Bone marrow (tissue), 2 donors: ENCODE results near the gene UBTFL1.
"Not testable (repeated sequence)": the region's sequence is repeated elsewhere in the genome, so short reads cannot be mapped to it uniquely, and the experiment has no call there.

Source experiments
- DNase-seq, 2 donors: peaks; one replicate each; lab custom pipeline; 2025; lab: John Stamatoyannopoulos, UW

UBTFL1 gene, protein sequence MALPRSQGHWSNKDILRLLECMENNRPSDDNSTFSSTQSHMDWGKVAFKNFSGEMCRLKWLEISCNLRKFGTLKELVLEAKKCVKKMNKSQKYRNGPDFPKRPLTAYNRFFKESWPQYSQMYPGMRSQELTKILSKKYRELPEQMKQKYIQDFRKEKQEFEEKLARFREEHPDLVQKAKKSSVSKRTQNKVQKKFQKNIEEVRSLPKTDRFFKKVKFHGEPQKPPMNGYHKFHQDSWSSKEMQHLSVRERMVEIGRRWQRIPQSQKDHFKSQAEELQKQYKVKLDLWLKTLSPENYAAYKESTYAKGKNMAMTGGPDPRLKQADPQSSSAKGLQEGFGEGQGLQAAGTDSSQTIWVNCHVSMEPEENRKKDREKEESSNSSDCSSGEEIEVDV

GRCh38 chr11:90085650-90086049 lies at the start of gene UBTFL1:
UBTFL1 (plus strand) TSS chr11:90085950; CDS start chr11:90085950, 0 bp downstream.
- DNase-seq, result not testable (repeated sequence)

DNA sequence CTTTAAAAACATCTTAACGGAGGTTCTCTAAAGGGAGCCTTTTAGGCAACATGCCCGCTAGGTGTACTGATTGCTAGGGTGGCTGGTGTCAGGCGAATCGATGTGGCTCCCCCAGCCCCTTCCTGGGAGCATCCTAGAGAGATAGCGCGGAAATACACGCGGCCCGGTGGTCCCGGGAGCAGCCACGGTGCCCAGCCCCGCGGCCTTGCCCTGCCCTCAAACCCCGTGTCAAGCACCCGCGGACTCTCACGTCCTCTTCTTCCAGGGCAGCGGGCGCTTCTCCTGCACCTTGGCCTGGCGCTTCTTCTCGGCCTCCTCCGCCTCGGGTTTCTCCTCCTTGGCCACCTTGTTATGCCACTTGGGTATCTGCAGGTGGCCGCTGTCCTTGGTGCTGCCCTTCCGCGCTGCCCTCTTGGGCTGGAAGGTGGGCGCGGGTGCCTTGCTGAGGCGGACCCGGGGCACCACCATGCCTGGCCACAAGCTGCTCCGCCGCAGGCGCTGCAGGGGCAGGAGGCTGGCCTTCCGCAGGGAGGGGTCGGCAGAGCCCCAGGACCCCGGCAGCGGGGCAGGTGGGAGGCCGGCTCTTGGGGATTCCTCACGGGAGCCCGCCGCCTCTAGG lies 34.0 kb upstream of the UBTFL1 start:
- DNase-seq, result not testable (repeated sequence)

GRCh38 chr11:90052311-90052710 lies 33.4 kb upstream of the UBTFL1 start:
- not testable (repeated sequence) for DNase-seq

GRCh38 chr11:90053545-90053944 lies 32.2 kb upstream of the UBTFL1 start:
- not testable (repeated sequence) for DNase-seq

DNA sequence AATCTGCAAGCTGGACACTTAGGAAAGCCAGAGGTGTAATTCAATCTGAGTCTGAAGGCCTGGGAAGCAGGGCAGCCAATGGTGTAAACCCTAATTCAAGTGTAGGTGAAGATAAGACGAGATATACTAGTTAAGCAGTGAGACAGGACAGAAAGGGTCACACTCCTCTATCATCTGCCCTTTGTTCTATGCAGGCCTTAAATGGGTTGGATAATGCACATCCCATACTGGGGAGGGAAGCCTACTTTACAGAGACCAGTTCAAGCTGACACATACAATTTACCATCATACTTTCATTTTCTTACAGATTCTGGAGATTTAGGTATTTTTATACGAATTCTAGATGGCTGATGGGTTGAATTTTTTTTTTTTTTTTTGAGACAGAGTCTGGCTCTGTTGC lies 3.0 kb downstream of the UBTFL1 start:
- DNase-seq, result not testable (repeated sequence)

GRCh38 chr11:90095230-90095924 lies 9.6 kb downstream of the UBTFL1 start:
- not testable (repeated sequence) for DNase-seq

DNA sequence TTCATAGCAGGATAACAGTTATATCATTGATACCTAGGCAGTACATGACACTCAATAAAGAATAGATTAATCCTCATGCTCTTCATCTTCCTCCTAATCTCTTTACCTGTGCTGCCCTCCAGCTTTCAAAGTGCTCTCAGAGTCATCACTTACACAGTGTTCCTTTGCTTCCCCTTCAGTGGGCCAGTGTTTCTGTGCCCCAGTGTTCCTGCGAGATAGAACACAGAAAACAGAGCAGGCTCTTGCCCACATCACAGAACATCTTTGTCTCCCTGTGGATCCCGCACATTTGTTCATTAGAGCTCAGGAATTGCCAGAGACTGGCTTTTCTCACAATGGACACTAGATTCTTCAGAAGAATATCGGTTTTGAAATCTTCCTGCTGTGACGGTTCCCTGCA lies 12.5 kb downstream of the UBTFL1 start:
- DNase-seq, result not testable (repeated sequence)

DNA sequence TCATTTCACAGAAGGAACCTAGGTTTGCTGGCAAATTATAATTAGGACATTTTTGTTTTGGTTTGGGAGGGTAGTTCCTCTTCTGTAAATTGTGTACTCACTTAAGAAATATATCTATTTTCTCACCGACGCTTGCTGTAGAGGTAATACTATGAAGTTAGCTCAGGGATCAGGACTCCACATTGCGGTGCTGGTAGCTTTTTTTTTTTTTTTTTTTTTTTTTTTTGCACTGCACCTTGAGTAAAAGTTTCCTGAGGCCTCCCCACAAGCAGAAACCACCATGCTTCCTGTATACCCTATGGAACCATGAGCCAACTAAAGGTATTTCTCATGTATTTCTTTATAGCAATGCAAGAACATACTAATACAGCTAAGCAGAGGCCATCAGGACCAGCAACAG lies 14.7 kb downstream of the UBTFL1 start:
- no peak for DNase-seq

GRCh38 chr11:90113541-90113940 lies 27.8 kb downstream of the UBTFL1 start:
- no peak for DNase-seq

DNA sequence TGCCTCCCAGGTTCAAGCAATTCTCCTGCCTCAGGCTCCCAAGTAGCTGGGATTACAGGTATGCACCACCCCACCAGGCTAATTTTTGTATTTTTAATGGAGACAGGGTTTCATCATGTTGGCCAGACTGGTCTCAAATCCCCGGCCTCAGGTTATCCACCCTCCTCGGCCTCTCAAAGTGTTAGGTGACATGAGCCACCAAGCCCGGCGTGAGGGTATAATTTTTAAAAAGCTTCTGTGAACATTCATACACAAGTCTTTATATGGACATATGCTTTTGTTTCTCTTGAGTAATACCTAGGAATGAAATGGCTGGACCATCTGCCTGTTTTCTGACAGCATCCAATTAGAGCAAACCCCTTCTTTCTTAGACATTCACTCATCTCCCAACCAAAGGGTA lies 34.4 kb downstream of the UBTFL1 start:
- DNase-seq, result no peak

DNA sequence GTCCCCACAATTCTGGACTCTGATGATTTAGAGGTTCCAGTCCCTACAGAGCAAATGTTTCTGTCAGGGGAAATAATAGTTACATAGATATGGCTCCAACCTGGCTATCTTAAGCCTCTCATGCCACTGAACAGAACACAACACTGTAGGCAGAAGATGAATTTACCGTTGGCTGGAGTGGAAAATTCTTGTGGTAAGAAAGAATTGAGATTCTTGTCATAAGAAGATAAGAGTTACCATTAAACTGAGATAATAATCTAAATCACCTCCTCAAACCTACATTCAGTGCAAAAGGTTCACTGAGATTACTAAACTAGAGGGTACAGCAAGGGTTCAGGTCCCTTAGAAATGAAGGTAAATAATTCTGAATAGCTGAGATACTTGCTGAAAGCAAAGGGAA lies 38.6 kb downstream of the UBTFL1 start:
- no peak for DNase-seq

DNA sequence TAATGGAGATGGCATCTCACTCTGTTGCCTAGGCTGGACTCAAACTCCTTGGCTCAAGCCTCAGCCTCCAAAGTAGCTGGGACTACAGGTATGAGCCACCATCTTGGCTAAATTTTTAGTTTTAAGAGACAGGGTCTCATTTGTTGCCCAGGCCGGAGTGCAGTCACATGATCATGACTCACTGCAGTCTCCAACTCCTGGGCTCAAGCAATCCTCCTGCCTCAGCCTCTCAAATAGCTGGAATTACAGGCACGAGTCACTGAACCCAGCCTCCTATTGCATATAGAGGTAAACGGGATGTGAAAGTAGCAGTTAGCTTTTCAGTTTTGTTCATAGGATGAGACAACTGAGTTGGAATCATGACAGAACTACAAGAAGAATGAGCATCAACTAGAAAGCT lies 39.2 kb downstream of the UBTFL1 start:
- no peak for DNase-seq

GRCh38 chr11:90133560-90134477 lies 48.1 kb downstream of the UBTFL1 start:
- no peak for DNase-seq

- DNase-seq, result no peak
Measured at GRCh38 chr11:90134478-90135003, 48.8 kb downstream of the UBTFL1 start, which contains the start of gene NAALAD2. NAALAD2 (plus strand) TSS chr11:90134663; CDS start chr11:90134759, 96 bp downstream.

- no peak for DNase-seq
Measured at GRCh38 chr11:90135016-90135415, 49.3 kb downstream of the UBTFL1 start.
